K562 (cell line): ENCODE data around the gene CAPRIN2. TPM values are rescaled to one million over a fixed set of nuclear protein-coding genes. Genes with fewer than 3 reads are reported as not detected.

Experiments used
- CBFA2T2 ChIP-seq: fragments of 450-650 bp; conservative IDR thresholded peaks from 2 replicates; pipeline ENCODE4 v1.6.1; 2017; ENCODE audit warnings: mild to moderate bottlenecking
- COPS2 ChIP-seq: fragments of 450-650 bp; conservative IDR thresholded peaks from 2 replicates; pipeline ENCODE4 v1.6.1; 2016; ENCODE audit warnings: mild to moderate bottlenecking, moderate library complexity
- CREB1 ChIP-seq, 2 experiments: sonication (generic) in 1 of 2; formaldehyde crosslinking in 1 of 2; IDR thresholded peaks; 2 replicates each; pipeline versions ENCODE4 v1.6.1 to v1.8.0; 2012 to 2022; ENCODE audit warnings: inconsistent platforms in 1 of 2, mild to moderate bottlenecking in 1 of 2, missing genetic modification reagents in 1 of 2, moderate library complexity in 1 of 2
- CTBP1 ChIP-seq: fragments of 450-650 bp; IDR thresholded peaks from 2 replicates; pipeline ENCODE4 v1.6.1; 2016; ENCODE audit warnings: borderline replicate concordance
- E2F6 ChIP-seq, 2 experiments: IDR thresholded peaks; 2 replicates each; pipeline ENCODE4 v1.6.1; 2011; ENCODE audit warnings: borderline replicate concordance in 1 of 2, control low read depth in 1 of 2, low read depth in 1 of 2, low read length in 1 of 2, mild to moderate bottlenecking in 1 of 2, mixed read lengths in 1 of 2, moderate library complexity in 1 of 2; ENCODE audit not compliant: insufficient read depth in 1 of 2, insufficient read length in 1 of 2, poor library complexity in 1 of 2, severe bottlenecking in 1 of 2; ENCODE audit errors: extremely low read depth in 1 of 2
- ETV5 ChIP-seq: sonication (generic); formaldehyde crosslinking; IDR thresholded peaks from 2 replicates; pipeline ENCODE4 v1.4.0; 2020; ENCODE audit warnings: low read depth, mild to moderate bottlenecking, missing genetic modification reagents
- GABPA ChIP-seq: fragments of 200-800 bp; sonication (Bioruptor generic); conservative IDR thresholded peaks from 2 replicates; pipeline ENCODE4 v1.6.1; 2016; ENCODE audit warnings: low read depth, missing genetic modification characterization, missing compliant biosample characterization
- GATAD2B ChIP-seq: fragments of 450-650 bp; IDR thresholded peaks from 2 replicates; pipeline ENCODE4 v1.6.1; 2017; ENCODE audit warnings: mild to moderate bottlenecking, borderline replicate concordance
- HDAC1 ChIP-seq, 2 experiments: fragments of 450-650 bp; IDR thresholded peaks; 2 replicates each; pipeline ENCODE4 v1.6.1; 2016 to 2017; ENCODE audit warnings: inconsistent platforms in 1 of 2, mild to moderate bottlenecking in 1 of 2, moderate library complexity in 1 of 2
- HDAC3 ChIP-seq: fragments of 450-650 bp; IDR thresholded peaks from 2 replicates; pipeline ENCODE4 v1.6.1; 2018; ENCODE audit warnings: borderline replicate concordance, mild to moderate bottlenecking, moderate library complexity; ENCODE audit not compliant: partially characterized antibody
- HMGN3 ChIP-seq: IDR thresholded peaks from 2 replicates; pipeline ENCODE4 v1.6.1; 2011; ENCODE audit warnings: borderline replicate concordance, low read depth, mild to moderate bottlenecking, mixed read lengths, low read length; ENCODE audit not compliant: insufficient read length; ENCODE audit errors: extremely low read depth
- MAFG ChIP-seq: fragments of 450-650 bp; conservative IDR thresholded peaks from 2 replicates; pipeline ENCODE4 v1.6.1; 2016; ENCODE audit warnings: missing genetic modification characterization, missing compliant biosample characterization
- MTA3 ChIP-seq: fragments of 450-650 bp; formaldehyde crosslinking; IDR thresholded peaks from 2 replicates; pipeline ENCODE4 v1.6.1; 2017; ENCODE audit warnings: mild to moderate bottlenecking, borderline replicate concordance
- MYC ChIP-seq, 2 experiments: fragments of 250-450 bp in 1 of 2; sonication (Bioruptor Pico) in 1 of 2; IDR thresholded peaks; 2 replicates each; pipeline versions ENCODE4 v1.5.1 to v1.6.1; 2012 to 2021; ENCODE audit warnings: low read depth in 2 of 2, borderline replicate concordance in 1 of 2, improper control_type of control experiment in 1 of 2, low read length in 1 of 2, mild to moderate bottlenecking in 1 of 2, moderate library complexity in 1 of 2
- NONO ChIP-seq, 2 experiments: fragments of 200-400 bp in 1 of 2; fragments of 450-650 bp in 1 of 2; formaldehyde crosslinking in 1 of 2; IDR thresholded peaks; 2 replicates each; pipeline ENCODE4 v1.6.1; 2017; ENCODE audit warnings: low read depth in 2 of 2, mild to moderate bottlenecking in 2 of 2, moderate library complexity in 2 of 2, low read length in 1 of 2
- NR2C1 ChIP-seq, 2 experiments: fragments of 450-650 bp; IDR thresholded peaks; 2 replicates each; pipeline ENCODE4 v1.6.1; 2017; ENCODE audit warnings: mild to moderate bottlenecking in 2 of 2, antibody characterized with exemption in 1 of 2, inconsistent platforms in 1 of 2, missing compliant biosample characterization in 1 of 2, missing genetic modification characterization in 1 of 2
- NR2C2 ChIP-seq, 2 experiments: fragments of 200-800 bp in 1 of 2; sonication (Bioruptor generic) in 1 of 2; sonication (generic) in 1 of 2; formaldehyde crosslinking in 1 of 2; IDR thresholded peaks; 2 replicates each; pipeline versions ENCODE4 v1.6.1 to v1.8.0; 2016 to 2022; ENCODE audit warnings: mild to moderate bottlenecking in 1 of 2, missing compliant biosample characterization in 1 of 2, missing genetic modification characterization in 1 of 2, missing genetic modification reagents in 1 of 2
- RBM17 ChIP-seq: fragments of 200-400 bp; formaldehyde crosslinking; IDR thresholded peaks from 2 replicates; pipeline ENCODE4 v1.6.1; 2017; ENCODE audit warnings: low read depth, mild to moderate bottlenecking, low read length, borderline replicate concordance
- RBM22 ChIP-seq: fragments of 200-400 bp; formaldehyde crosslinking; IDR thresholded peaks from 2 replicates; pipeline ENCODE4 v1.6.1; 2018; ENCODE audit warnings: low read length, low read depth; ENCODE audit not compliant: poor library complexity, severe bottlenecking
- RHOXF2B ChIP-seq: fragments of 250-450 bp; sonication (Bioruptor Pico); conservative IDR thresholded peaks from 2 replicates; pipeline ENCODE4 v1.5.1; 2021
- SMARCE1 ChIP-seq: fragments of 450-650 bp; IDR thresholded peaks from 2 replicates; pipeline ENCODE4 v1.7.1; 2016; ENCODE audit warnings: mild to moderate bottlenecking
- SPI1 ChIP-seq: IDR thresholded peaks from 2 replicates; pipeline ENCODE4 v1.6.1; 2011; ENCODE audit warnings: low read depth, low read length, control low read depth, borderline replicate concordance
- TBL1XR1 ChIP-seq, 2 experiments: IDR thresholded peaks; 2 replicates each; pipeline ENCODE4 v1.6.1; 2012; ENCODE audit warnings: improper control_type of control experiment in 2 of 2, low read length in 2 of 2, mild to moderate bottlenecking in 1 of 2
- XRCC5 ChIP-seq: fragments of 200-400 bp; formaldehyde crosslinking; IDR thresholded peaks from 2 replicates; pipeline ENCODE4 v1.6.1; 2017; ENCODE audit warnings: low read depth, mild to moderate bottlenecking, low read length
- ZC3H8 ChIP-seq: fragments of 450-650 bp; IDR thresholded peaks from 2 replicates; pipeline ENCODE4 v1.6.1; 2017
- ZFX ChIP-seq: sonication (generic); formaldehyde crosslinking; IDR thresholded peaks from 2 replicates; pipeline ENCODE4 v1.8.0; 2022; ENCODE audit warnings: mild to moderate bottlenecking, missing genetic modification reagents, moderate library complexity
- ZNF764 ChIP-seq: fragments of 250-450 bp; sonication (Bioruptor Pico); IDR thresholded peaks from 2 replicates; pipeline ENCODE4 v1.4.0; 2020; ENCODE audit warnings: low read depth, mild to moderate bottlenecking, moderate library complexity
- polyA plus RNA-seq, 8 experiments: library from polyadenylated mRNA; depleted of rRNA in 4 of 8; stranded (reverse) in 5 of 8; unstranded in 3 of 8; fragments of >200 nt; fragmentation: Nextera tagmentation in 2 of 8; fragmentation: Illumina TruSeq in 1 of 8; extraction: Ambion mirVana in 2 of 8; extraction: Trizol in 1 of 8; gene quantifications; 2 replicates each; pipeline versions ENCODE4 v1.2.1 to v1.2.3, GENCODE V29; 2011 to 2014; ENCODE audit warnings: inconsistent platforms in 1 of 8, missing spikeins in 1 of 8
- total RNA-seq, 7 experiments: library from RNA; depleted of rRNA in 6 of 7; stranded (reverse); fragments of >200 nt in 6 of 7; fragmentation: Illumina TruSeq in 2 of 7; extraction: Trizol in 2 of 7; gene quantifications; 2 replicates each; pipeline versions ENCODE4 v1.2.1 to v1.2.3, GENCODE V29; 2011 to 2021; ENCODE audit warnings: low replicate concordance in 1 of 7

The CAPRIN2 gene
- total and polyA plus RNA-seq, 9 of the 15 experiments (the other 6 are each of a cell fraction or from before 2014, with no cell fraction given), result 2.3 to 14.5 (median 8.9) TPM

DNA sequence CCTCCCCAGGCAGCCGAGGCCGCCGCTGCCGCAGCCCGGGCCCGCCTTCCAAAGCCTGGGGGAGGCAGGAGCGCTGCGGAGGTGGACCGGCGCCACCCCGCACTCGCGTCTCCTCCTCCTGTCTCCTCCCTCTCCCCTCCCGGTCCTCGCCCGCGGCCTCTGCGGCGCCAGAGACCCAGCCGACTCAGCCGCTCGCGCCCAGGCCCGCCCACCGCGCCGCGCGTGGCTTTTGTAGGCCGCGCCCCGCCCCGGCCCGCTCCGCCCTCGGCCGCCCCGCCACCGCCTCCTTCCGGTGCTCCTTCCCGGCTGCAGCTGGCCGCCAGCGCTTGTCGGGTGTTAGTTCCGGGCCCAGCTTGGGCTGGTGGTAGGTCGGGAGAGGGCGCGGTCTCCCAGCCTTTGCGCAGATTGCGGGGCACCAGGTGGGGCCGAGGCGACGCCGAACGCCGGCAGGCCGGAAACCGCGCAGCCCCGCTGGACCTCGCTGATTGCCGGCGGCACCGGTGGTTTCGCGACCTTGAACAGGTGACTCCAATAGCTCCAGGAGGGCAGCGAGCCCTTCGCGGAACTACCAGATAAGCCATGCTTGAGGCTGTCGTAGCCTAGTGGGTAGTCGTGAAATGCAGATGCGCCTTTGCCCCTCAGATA lies at the start of gene CAPRIN2 (continued):
- TF ChIP-seq NONO (IDR thresholded peaks at IDR 0.05; ENCODE audit: low read depth in 2 of 2, low read length in 1 of 2) (peak in 1 of 2 experiments; percentile 18; a peak in 1 of 4 replicates), HMGN3 (peak; percentile 85), CTBP1 (peak; percentile 95), ZC3H8 (no peak), E2F6 (IDR thresholded peaks at IDR 0.05; ENCODE audit: borderline replicate concordance in 1 of 2, extremely low read depth in 1 of 2, insufficient read depth in 1 of 2, insufficient read length in 1 of 2, low read depth in 1 of 2, low read length in 1 of 2, poor library complexity in 1 of 2, severe bottlenecking in 1 of 2) (peak; percentile 62 to 90), RHOXF2B (CRISPR knock-in tag) (no peak), GATAD2B (peak; percentile 61; the same call in 1 of the 2 replicates), ETV5 (CRISPR knock-in tag) (peak; percentile 98), SMARCE1 (no peak), MTA3 (peak; percentile 44; the same call in 1 of the 2 replicates), NR2C1 (IDR thresholded peaks at IDR 0.05) (no peak), NR2C1 (tag; IDR thresholded peaks at IDR 0.05) (no peak), HDAC1 (IDR thresholded peaks at IDR 0.05) (peak in 1 of 2 experiments; percentile 68; a peak in 2 of 4 replicates), NR2C2 (CRISPR knock-in tag; IDR thresholded peaks at IDR 0.05) (no peak), NR2C2 (tag; IDR thresholded peaks at IDR 0.05) (peak; percentile 62; the same call in 1 of the 2 replicates), HDAC3 (peak; percentile 98), MYC (IDR thresholded peaks at IDR 0.05; ENCODE audit: low read depth, low read length) (peak; percentile 72; the same call in 1 of the 2 replicates), MYC (CRISPR knock-in tag; IDR thresholded peaks at IDR 0.05; ENCODE audit: borderline replicate concordance, low read depth) (0 out of 2 replicates have a peak, but pooled peaks have one; percentile 26), MAFG (tag) (no peak), GABPA (tag) (peak; percentile 93), ZFX (peak; percentile 25; the same call in 1 of the 2 replicates), XRCC5 (0 out of 2 replicates have a peak, but pooled peaks have one; percentile 51), CBFA2T2 (peak; percentile 60), ZNF764 (CRISPR knock-in tag) (peak; percentile 80), CREB1 (IDR thresholded peaks at IDR 0.05) (peak; percentile 64), CREB1 (CRISPR knock-in tag; IDR thresholded peaks at IDR 0.05) (no peak), SPI1 (0 out of 2 replicates have a peak, but pooled peaks have one; percentile 1), RBM22 (peak; percentile 31), RBM17 (no peak), TBL1XR1 (IDR thresholded peaks at IDR 0.05; ENCODE audit: low read length in 2 of 2) (0 out of 4 replicates have a peak, but pooled peaks of 1 of the 2 experiments have one; percentile 31), COPS2 (no peak)
